HG03280 (cell line): ENCODE results near the gene VWA8.
"Not testable (repeated sequence)": the region's sequence is repeated elsewhere in the genome, so short reads cannot be mapped to it uniquely, and the experiment has no call there.

Experiments used
- ATAC-seq: cut with Tn5 transposase; IDR thresholded peaks from one replicate; pipeline ENCODE4 v1.9.1; 2021; ENCODE audit warnings: mild to moderate bottlenecking, moderate library complexity; ENCODE audit not compliant: unreplicated experiment

Gene VWA8

GRCh38 chr13:41969072-41969471 is 8.2 kb upstream of the VWA8 start:
- no peak for ATAC-seq

GRCh38 chr13:41966671-41967070 is 5.8 kb upstream of the VWA8 start:
- no peak for ATAC-seq

- ATAC-seq: no peak
Measured at GRCh38 chr13:41962994-41963393, 2.1 kb upstream of the VWA8 start.

- no peak for ATAC-seq
Measured at GRCh38 chr13:41961466-41961760, 504 bp upstream of the VWA8 start.

- ATAC-seq: no peak
Measured at GRCh38 chr13:41960211-41960636, 685 bp downstream of the VWA8 start.

- ATAC-seq: no peak
Measured at GRCh38 chr13:41956272-41956671, 4.6 kb downstream of the VWA8 start.

- ATAC-seq: no peak
Measured at GRCh38 chr13:41955605-41956004, 5.3 kb downstream of the VWA8 start.

- ATAC-seq: no peak
Measured at GRCh38 chr13:41954226-41954625, 6.7 kb downstream of the VWA8 start.

GRCh38 chr13:41952749-41953148 is 8.2 kb downstream of the VWA8 start:
- ATAC-seq: no peak

GRCh38 chr13:41949104-41949503 is 11.8 kb downstream of the VWA8 start:
- ATAC-seq: not testable (repeated sequence)

- no peak for ATAC-seq
Measured at GRCh38 chr13:41945926-41946325, 15.0 kb downstream of the VWA8 start.

- ATAC-seq: no peak
Measured at GRCh38 chr13:41944635-41945397, 16.1 kb downstream of the VWA8 start.

- ATAC-seq: no peak
Measured at GRCh38 chr13:41944229-41944628, 16.7 kb downstream of the VWA8 start.

- no peak for ATAC-seq
Measured at GRCh38 chr13:41942462-41943094, 18.3 kb downstream of the VWA8 start.

- no peak for ATAC-seq
Measured at GRCh38 chr13:41941174-41941573, 19.7 kb downstream of the VWA8 start.

- no peak for ATAC-seq
Measured at GRCh38 chr13:41939398-41939797, 21.5 kb downstream of the VWA8 start.

GRCh38 chr13:41938918-41939317 is 22.0 kb downstream of the VWA8 start:
- no peak for ATAC-seq

- ATAC-seq: no peak
Measured at GRCh38 chr13:41937388-41937787, 23.5 kb downstream of the VWA8 start.

GRCh38 chr13:41935501-41935900 is 25.4 kb downstream of the VWA8 start:
- no peak for ATAC-seq

GRCh38 chr13:41934994-41935393 is 25.9 kb downstream of the VWA8 start:
- ATAC-seq: no peak

- no peak for ATAC-seq
Measured at GRCh38 chr13:41934120-41934519, 26.8 kb downstream of the VWA8 start.

- no peak for ATAC-seq
Measured at GRCh38 chr13:41931337-41931736, 29.6 kb downstream of the VWA8 start.

GRCh38 chr13:41930154-41930553 is 30.8 kb downstream of the VWA8 start:
- ATAC-seq: no peak
